RWPE2 (cell line): ENCODE data around the gene MYOCD.

ENCODE experiments used
- ATAC-seq: fragments of 200-7000 bp; cut with Tn5 transposase; 3 replicates; pipeline ENCODE4 v1.9.1; 2021; ENCODE audit warnings: low read depth
- DNase-seq: peaks from one replicate; pipeline ENCODE4 v3.0.0-alpha.2; 2020; ENCODE audit warnings: low spot score
- H3K27ac ChIP-seq: fragments of 450-650 bp; 2 replicates; pipeline ENCODE4 v1.5.1; 2017; ENCODE audit warnings: mild to moderate bottlenecking; ENCODE audit not compliant: poor library complexity, severe bottlenecking
- H3K27me3 ChIP-seq: fragments of 250-450 bp; sonication (Bioruptor Pico); 2 replicates; pipeline ENCODE4 v1.5.1; 2021; ENCODE audit warnings: mild to moderate bottlenecking, moderate library complexity; ENCODE audit not compliant: insufficient read depth, poor library complexity, severe bottlenecking
- H3K36me3 ChIP-seq: fragments of 250-450 bp; sonication (Bioruptor Pico); 2 replicates; pipeline ENCODE4 v1.5.1; 2020; ENCODE audit warnings: low read depth, mild to moderate bottlenecking, moderate library complexity
- H3K4me1 ChIP-seq: fragments of 250-450 bp; sonication (Bioruptor Pico); 2 replicates; pipeline ENCODE4 v1.5.1; 2021; ENCODE audit warnings: mild to moderate bottlenecking, moderate library complexity; ENCODE audit not compliant: insufficient read depth, poor library complexity, severe bottlenecking
- H3K4me3 ChIP-seq: fragments of 250-450 bp; sonication (Bioruptor Pico); 2 replicates; pipeline ENCODE4 v1.5.1; 2021; ENCODE audit warnings: mild to moderate bottlenecking, moderate library complexity; ENCODE audit not compliant: severe bottlenecking
- H3K9me3 ChIP-seq: fragments of 250-450 bp; sonication (Bioruptor Pico); 2 replicates; pipeline ENCODE4 v1.5.1; 2021; ENCODE audit warnings: mild to moderate bottlenecking, moderate library complexity; ENCODE audit not compliant: severe bottlenecking
- TF ChIP-seq, protein P1 (sequence below): fragments of 450-650 bp; IDR thresholded peaks from one replicate; pipeline ENCODE4 v1.5.1; 2017; ENCODE audit warnings: mild to moderate bottlenecking, moderate library complexity; ENCODE audit not compliant: poor library complexity, severe bottlenecking

Gene MYOCD

GRCh38 chr17:12719948-12720347 is 54.3 kb downstream of the MYOCD start:
- TF ChIP-seq, protein P1, sequence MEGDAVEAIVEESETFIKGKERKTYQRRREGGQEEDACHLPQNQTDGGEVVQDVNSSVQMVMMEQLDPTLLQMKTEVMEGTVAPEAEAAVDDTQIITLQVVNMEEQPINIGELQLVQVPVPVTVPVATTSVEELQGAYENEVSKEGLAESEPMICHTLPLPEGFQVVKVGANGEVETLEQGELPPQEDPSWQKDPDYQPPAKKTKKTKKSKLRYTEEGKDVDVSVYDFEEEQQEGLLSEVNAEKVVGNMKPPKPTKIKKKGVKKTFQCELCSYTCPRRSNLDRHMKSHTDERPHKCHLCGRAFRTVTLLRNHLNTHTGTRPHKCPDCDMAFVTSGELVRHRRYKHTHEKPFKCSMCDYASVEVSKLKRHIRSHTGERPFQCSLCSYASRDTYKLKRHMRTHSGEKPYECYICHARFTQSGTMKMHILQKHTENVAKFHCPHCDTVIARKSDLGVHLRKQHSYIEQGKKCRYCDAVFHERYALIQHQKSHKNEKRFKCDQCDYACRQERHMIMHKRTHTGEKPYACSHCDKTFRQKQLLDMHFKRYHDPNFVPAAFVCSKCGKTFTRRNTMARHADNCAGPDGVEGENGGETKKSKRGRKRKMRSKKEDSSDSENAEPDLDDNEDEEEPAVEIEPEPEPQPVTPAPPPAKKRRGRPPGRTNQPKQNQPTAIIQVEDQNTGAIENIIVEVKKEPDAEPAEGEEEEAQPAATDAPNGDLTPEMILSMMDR, result no peak
- ATAC-seq, result no peak

GRCh38 chr17:12721581-12721980 is 55.9 kb downstream of the MYOCD start:
- no peaks in the 10 kb centered on the region for H3K4me1 ChIP-seq
- H3K27ac ChIP-seq, result no peak overlapping the region
- ATAC-seq (no peak), DNase-seq (no peak)
- H3K27me3 ChIP-seq, result no peaks in the 10 kb centered on the region
- H3K36me3 ChIP-seq, result no peaks in the 10 kb centered on the region
- TF ChIP-seq, protein P1, result no peak
- H3K4me3 ChIP-seq, result no peak overlapping the region
- no peaks in the 10 kb centered on the region for H3K9me3 ChIP-seq

More at GRCh38 chr17:12719948-12720347, 54.3 kb downstream of the MYOCD start:
- Histone ChIP-seq H3K36me3 (no peaks in the 10 kb centered on the region), H3K9me3 (no peaks in the 10 kb centered on the region), H3K27ac (no peak overlapping the region), H3K4me3 (no peak overlapping the region), H3K4me1 (no peaks in the 10 kb centered on the region), H3K27me3 (no peaks in the 10 kb centered on the region)
- no peak for DNase-seq

GRCh38 chr17:12722282-12722681 is 56.6 kb downstream of the MYOCD start:
- no peaks in the 10 kb centered on the region for H3K27me3 ChIP-seq
- no peak for ATAC-seq
- TF ChIP-seq, protein P1, result no peak

GRCh38 chr17:12726131-12726530 is 60.4 kb downstream of the MYOCD start:
- DNase-seq (no peak), ATAC-seq (no peak)
- H3K9me3 ChIP-seq, result no peaks in the 10 kb centered on the region
- H3K4me1 ChIP-seq, result no peaks in the 10 kb centered on the region
- TF ChIP-seq, protein P1, result no peak
- no peaks in the 10 kb centered on the region for H3K36me3 ChIP-seq
- H3K4me3 ChIP-seq, result no peak overlapping the region
- H3K27me3 ChIP-seq, result no peaks in the 10 kb centered on the region
- H3K27ac ChIP-seq, result no peak overlapping the region

More at GRCh38 chr17:12722282-12722681, 56.6 kb downstream of the MYOCD start:
- H3K36me3 ChIP-seq, result no peaks in the 10 kb centered on the region
- DNase-seq, result no peak
- H3K27ac ChIP-seq, result no peak overlapping the region
- no peaks in the 10 kb centered on the region for H3K4me1 ChIP-seq
- no peak overlapping the region for H3K4me3 ChIP-seq
- no peaks in the 10 kb centered on the region for H3K9me3 ChIP-seq

DNA sequence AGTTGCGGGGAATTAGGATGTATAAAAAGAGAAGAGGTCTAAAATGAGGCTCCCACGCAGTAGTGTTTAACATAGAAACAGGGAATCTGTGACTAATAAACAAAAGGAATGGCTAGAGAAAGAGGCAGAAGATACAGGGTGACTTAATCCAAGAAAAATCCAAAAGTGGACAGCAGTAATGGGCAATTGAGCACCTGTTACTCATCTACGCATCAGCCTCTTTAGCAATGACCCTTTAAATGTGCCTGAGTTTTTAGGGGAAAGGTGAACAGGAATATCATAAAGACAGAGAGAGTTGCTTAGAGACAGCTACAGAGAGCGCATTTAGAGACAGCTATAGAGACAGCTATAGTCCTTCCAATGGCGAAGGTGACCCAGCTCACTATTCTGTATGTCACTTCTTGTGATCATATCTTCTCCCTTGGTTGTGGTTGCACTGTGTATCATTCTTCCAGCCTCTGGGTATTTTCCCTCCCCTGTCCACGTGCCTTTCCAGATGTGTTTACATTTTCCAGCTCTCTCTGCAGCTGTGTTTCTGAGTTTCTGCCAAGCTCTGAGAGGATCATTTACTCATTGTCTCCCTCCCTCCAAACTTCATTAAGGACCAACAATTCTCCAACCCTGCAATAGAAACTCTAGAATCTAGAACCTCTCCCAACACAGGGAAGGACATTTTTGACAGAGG is 61.5 kb downstream of the MYOCD start:
- DNase-seq, result no peak
- Histone ChIP-seq H3K27me3 (no peaks in the 10 kb centered on the region), H3K4me3 (no peak overlapping the region), H3K27ac (no peak overlapping the region), H3K36me3 (no peaks in the 10 kb centered on the region), H3K4me1 (no peaks in the 10 kb centered on the region), H3K9me3 (no peaks in the 10 kb centered on the region)
- TF ChIP-seq, protein P1, result no peak
- ATAC-seq, result peak; percentile 51
